GM20431 (cell line): ENCODE results near the gene STARD9.

Source experiments
- in situ Hi-C: fragments of 300-500 bp; cut with MseI, MboI; formaldehyde crosslinking; loops from one replicate; pipeline ENCODE4 v1.15.0; 2020; ENCODE audit warnings: low sequenced_read_pairs; ENCODE audit not compliant: unreplicated experiment

The STARD9 gene

DNA sequence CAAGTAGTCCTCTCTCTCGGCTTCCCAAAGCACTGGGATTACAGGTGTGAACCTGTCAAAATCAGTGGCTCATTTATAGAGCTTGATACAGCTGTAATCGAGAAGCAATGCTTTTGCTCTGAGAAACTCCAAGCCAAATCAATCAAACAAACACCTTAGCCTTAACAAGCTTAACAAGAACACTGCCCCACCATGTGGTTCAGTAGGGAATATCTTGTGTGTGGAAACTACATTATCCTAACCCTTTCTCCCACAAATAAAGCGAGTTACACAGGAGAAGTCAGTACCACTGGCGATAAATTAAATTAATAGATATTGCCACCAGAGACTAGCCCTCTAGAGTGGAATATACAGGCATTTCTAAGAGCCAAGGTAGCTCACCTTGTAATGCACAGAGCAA, 147.7 kb downstream of the STARD9 start:
- in situ Hi-C loops = no loop called here

- in situ Hi-C loops = no loop called here
Measured at GRCh38 chr15:42724276-42724675, 148.9 kb downstream of the STARD9 start.

- in situ Hi-C loops = no loop called here
Measured at GRCh38 chr15:42725331-42725903, 150.0 kb downstream of the STARD9 start.

- in situ Hi-C loops = no loop called here
Measured at GRCh38 chr15:42726114-42726513, 150.7 kb downstream of the STARD9 start.

DNA sequence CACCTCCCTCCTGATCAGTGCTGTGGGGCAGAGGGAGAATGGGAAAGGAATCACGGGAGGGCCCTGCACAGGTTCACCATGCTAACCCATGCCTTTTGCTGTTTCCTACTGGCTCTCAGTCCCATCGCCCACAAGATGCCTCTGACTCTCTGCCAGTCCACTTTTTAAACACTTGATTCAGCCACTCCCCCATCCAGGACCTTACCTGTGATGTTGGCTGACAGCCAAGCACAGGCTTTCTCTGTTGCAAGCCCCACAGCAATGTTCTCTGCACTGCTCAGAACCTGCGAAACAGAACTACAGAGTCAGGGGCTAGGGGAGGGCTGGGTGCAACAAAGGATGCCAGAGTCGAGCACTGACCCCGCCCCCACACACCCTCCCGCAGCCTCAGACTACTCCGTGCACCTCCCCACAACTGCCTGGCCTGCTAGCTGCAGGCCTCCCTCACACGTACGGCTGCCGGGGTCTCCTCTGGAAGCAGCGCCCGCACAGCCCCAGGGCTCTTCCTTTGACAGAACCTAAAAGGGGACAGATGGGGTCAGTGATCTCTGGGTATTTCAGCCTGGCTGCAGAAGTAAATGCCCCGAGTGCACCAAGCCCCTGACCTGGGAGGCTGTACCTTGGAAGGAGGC, 152.5 kb downstream of the STARD9 start:
- in situ Hi-C loops = no loop called here

DNA sequence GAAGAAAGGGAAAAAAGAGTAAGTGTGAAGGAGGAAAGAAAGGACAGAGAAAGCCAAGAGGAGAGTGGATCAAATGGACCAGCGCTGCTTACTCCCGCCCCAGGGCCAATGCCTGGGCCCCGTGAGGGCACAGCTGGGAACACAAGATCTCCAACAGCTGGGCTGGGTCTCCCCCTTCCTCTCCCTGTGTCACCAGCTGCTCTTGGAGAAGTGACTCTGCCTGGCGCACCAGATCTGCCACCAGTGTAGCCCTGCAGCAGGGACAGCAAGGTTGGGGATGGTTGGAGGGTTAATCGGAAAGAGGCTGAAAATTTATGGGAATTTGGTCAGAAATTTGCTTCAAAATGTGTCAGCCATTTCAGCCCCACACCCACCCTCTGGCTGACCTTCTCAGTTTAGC, 153.2 kb downstream of the STARD9 start:
- in situ Hi-C loops = no loop called here

- in situ Hi-C loops = no loop called here
Measured at GRCh38 chr15:42728972-42729371, 153.6 kb downstream of the STARD9 start.

- in situ Hi-C loops = no loop called here
Measured at GRCh38 chr15:42729409-42729808, 154.0 kb downstream of the STARD9 start.

DNA sequence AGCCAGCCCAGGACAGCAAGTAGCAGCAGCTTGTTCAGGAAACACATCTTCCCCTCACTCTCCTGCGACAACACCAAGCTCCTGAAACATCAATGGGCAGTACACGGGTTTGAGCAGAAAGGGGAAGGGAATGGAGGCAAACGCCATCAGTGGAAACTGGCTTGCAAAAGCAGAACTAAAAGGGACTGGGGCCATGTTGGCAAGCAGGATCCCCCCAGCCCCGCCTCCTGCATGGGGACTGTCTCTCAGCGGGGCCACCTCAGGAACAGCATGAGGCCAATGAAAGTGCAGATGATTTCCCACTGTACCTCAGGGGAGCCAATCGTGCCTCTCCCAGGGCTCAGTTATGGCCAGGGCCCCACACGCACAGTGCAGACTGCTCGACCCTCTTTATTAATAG, 154.7 kb downstream of the STARD9 start:
- in situ Hi-C loops = no loop called here

DNA sequence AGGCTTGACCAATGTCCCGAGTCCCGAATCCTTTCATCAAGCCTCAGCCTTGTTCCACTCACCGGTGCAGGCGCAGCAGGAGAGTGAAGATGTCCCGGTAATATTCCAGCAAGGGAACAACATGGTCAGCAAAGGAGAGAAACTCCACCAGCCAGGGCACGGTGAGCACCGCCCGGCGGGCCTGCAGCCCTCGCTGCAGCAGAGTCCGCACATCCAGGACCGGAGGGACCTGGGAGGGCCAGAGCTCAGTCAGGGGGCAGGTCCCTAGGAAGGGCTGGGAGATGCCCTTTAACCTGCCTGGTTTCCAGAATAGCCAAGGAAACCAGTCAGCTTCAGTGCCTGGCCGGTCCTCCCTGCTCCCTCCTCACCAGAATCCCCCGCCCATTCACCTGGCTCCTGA, 155.1 kb downstream of the STARD9 start:
- in situ Hi-C loops = no loop called here

DNA sequence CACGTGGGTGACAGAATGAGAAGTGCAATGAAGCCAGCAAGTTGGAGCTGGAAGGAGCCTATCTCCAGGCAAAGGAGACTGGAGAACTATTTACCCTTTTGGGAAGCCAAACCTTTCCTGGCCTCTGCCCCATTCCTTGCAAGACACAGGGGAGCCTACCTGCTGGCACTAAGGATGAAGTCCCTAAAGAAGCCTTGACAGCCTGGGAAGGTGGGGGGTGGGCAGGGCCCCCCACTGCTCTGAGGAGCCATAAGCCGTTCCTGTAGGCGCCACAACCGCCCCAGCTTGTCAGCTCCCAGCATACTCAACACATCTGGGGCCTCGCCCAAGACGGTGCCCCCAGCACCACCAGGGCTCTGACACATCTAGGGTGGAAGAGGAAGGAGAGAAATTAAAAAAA, 156.1 kb downstream of the STARD9 start:
- in situ Hi-C loops = no loop called here

GRCh38 chr15:42732095-42732827, 156.9 kb downstream of the STARD9 start:
- in situ Hi-C loops = no loop called here

DNA sequence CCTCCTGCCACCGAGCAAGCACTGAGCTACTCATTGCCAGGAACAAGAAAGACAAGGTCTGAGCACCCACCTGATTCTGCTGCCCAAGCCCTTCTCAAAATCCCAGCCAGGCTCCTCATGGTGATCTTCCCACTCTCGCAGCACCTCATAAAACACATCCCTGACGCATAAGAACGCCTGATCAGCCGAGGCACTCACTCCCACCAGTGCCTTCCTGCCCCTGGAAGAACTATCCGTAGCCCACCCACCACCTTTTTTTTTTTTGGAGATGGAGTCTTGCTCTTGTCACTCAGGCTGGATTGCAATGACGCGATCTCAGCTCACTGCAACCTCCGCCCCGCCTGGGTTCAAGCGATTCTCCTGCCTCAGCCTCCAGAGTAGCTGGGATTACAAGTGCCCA, 157.6 kb downstream of the STARD9 start:
- in situ Hi-C loops = no loop called here

DNA sequence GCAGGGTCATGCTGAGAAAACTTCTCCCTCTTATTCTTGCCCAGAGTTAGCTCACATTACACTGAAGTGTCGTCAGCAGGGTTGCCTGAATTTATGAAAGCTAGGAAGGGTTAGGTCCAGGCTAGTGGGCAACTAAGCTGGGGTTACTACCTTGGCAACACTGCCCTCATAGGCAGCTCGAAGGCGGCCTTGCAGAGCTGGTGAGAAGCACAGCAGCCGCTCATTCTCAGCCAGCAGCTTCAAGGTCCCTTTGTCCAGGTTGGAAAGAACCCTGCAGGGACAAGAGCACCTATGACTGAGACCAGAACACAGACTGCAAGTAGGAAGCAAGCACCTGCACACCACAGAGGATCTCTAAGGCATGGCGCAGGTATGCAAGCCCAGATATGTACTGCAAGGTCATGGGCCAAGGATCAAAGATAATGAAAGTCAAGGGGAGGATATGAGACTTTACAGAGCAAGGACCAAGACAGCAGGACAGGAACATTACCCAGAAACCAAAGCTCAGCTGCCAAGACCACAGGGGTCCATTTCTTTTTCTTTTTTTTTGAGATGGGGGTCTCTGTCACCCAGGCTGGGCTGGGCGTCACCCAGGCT, 158.8 kb downstream of the STARD9 start:
- in situ Hi-C loops = no loop called here

DNA sequence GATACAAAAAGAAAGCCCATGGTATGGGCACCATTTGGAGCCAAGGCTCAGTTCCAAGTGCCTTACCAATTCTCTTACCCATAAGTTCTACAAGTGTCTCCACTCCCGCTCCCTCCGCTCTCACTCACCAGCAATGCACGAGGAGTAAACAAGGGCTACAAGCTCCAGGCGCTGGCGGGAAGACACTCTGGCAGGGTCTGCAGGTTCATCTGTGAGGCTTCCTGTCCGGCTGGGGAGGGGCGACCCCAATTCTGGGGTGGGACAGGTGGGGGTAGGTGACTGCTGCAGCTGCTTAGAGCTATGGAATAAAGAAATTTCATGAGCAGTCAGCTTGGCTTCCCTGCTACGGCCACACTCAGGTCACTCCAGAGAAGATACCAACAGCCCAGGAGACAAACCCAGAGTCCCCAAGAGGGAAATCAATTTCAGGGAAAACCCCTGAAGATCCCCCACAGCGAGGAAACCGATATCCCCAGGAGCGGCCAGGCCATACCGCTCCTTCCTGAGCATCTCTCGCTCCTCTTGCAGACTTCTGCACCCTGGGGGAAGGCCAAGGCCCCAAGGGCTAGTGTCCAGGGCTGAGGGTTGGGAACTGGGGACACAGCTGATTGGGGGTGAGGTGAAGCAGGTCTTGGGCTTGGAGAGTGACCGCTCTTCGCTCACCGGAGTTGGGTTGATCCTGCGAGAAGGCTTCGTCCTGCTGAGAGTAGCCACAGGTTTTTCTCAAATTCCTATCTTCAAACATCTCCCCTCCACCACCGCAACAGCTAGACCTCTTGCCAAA, 160.2 kb downstream of the STARD9 start:
- in situ Hi-C loops = no loop called here

DNA sequence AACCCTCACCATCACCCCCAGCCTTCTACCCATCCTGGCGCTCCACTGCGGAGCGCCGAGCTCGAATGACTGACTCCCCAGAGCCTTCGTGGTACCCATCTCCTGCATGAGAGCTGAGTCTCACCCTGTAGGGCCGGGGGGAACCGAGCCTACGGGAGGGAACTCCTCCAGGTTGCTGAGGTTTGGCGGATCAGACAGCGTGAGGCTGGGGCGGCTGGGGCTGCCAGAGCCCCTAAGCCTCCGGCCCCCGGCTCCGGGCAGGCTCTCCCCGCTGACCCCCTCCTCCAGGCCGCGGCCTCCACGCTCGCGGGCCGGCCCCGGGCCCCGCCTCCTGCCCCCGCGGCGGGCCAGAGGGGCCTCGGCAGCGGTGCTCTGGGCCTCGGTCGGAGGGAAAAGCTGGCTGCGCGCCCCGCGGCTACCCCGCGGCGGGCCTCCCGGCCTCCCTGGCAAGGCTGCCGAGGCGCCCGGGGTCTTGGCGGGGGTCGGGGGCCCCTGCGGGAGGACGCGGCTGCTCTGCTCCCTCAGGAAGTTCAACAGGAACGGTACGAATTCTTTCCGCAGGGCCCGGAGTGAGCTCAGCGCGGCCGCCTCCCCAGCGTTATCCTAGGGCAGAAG, 160.9 kb downstream of the STARD9 start:
- in situ Hi-C loops = no loop called here

GRCh38 chr15:42736793-42737528, 161.6 kb downstream of the STARD9 start, which contains the start of gene CDAN1:
Gene CDAN1 (minus strand): TSS chr15:42737128. CDS start chr15:42737102, 26 bp downstream.
- in situ Hi-C loops = no loop called here

- in situ Hi-C loops = no loop called here
Measured at GRCh38 chr15:42737529-42738328, 162.3 kb downstream of the STARD9 start.
